MCF 10A (cell line): Measurements from ENCODE around the gene AGO1. TPM values are rescaled to one million over a fixed set of nuclear protein-coding genes. Genes with fewer than 3 reads are reported as not detected.
"Not testable (repeated sequence)": the region's sequence is repeated elsewhere in the genome, so short reads cannot be mapped to it uniquely, and the experiment has no call there.

Experiments used
- BruUV-seq: library from RNA; stranded (reverse); fragments of 400-500 nt; replicated peaks from 2 replicates; lab custom pipeline; 2021; lab: Mats Ljungman, UMichigan
- CTCF ChIA-PET: fragments of 300-600 bp; sonication (Branson Sonifier 250); formaldehyde crosslinking; extraction: SDS; loops from one replicate; lab custom pipeline; 2021; ENCODE audit warnings: antibody characterized with exemption, inconsistent platforms; lab: Yijun Ruan, JAX
- POLR2A ChIA-PET: fragments of 300-600, 350-650 bp; sonication (Branson Sonifier 250); formaldehyde crosslinking; extraction: SDS; loops from one replicate; lab custom pipeline; 2020; ENCODE audit warnings: antibody characterized with exemption, inconsistent platforms; lab: Yijun Ruan, JAX
- DNase-seq: peaks from one replicate; pipeline ENCODE4 v3.0.0-alpha.2; 2018; ENCODE audit not compliant: unreplicated experiment
- H3K27ac Mint-ChIP-seq: one replicate; pipeline ENCODE4 v1.8.0; 2022; ENCODE audit warnings: mild to moderate bottlenecking, low read depth, mixed read lengths; ENCODE audit not compliant: unreplicated experiment
- H3K27me3 Mint-ChIP-seq: one replicate; pipeline ENCODE4 v1.8.0; 2022; ENCODE audit warnings: mixed read lengths; ENCODE audit not compliant: insufficient read depth, unreplicated experiment
- H3K36me3 Mint-ChIP-seq: one replicate; pipeline ENCODE4 v1.8.0; 2022; ENCODE audit warnings: mild to moderate bottlenecking, moderate library complexity, mixed read lengths; ENCODE audit not compliant: insufficient read depth, unreplicated experiment
- H3K4me1 Mint-ChIP-seq: one replicate; pipeline ENCODE4 v1.8.0; 2022; ENCODE audit warnings: mixed read lengths; ENCODE audit not compliant: insufficient read depth, unreplicated experiment
- H3K4me3 Mint-ChIP-seq: one replicate; pipeline ENCODE4 v1.8.0; 2022; ENCODE audit warnings: mild to moderate bottlenecking, moderate library complexity, mixed read lengths; ENCODE audit not compliant: unreplicated experiment
- H3K9me3 Mint-ChIP-seq: one replicate; pipeline ENCODE4 v1.8.0; 2022; ENCODE audit warnings: mixed read lengths; ENCODE audit not compliant: unreplicated experiment
- intact Hi-C: fragments of 100-400 bp; cut with micrococcal nuclease; formaldehyde crosslinking; loops from 2 replicates; pipeline ENCODE4 v1.14.1; 2022
- total RNA-seq: library from RNA; stranded (reverse); gene quantifications from 2 replicates; pipeline ENCODE4 v1.2.3, GENCODE V29; 2022
- TF ChIP-seq, protein P1 (sequence below): fragments of 200-600 bp; IDR thresholded peaks from one replicate; pipeline ENCODE4 v1.8.0; 2022; ENCODE audit warnings: antibody characterized with exemption, mild to moderate bottlenecking; ENCODE audit not compliant: unreplicated experiment

The AGO1 gene
- total RNA-seq, 1 experiment from 2014 or later, result 13.5 TPM

- H3K4me1 Mint-ChIP-seq, result peaks cover 12% of the 10 kb centered on the region
- ChIA-PET CTCF (no interaction called here), POLR2A (interaction anchor here (0.6 to 0.8 kb wide), 2 partner anchors 43 to 143 kb away, joined by 3 to 4 read pairs; no protein-coding TSS in a partner anchor)
- intact Hi-C loops, result no loop called here
- BruUV-seq, result no TSS peak
- H3K9me3 Mint-ChIP-seq, result no peaks in the 10 kb centered on the region
- DNase-seq, result no peak
- no peaks in the 10 kb centered on the region for H3K27me3 Mint-ChIP-seq
- TF ChIP-seq, protein P1, sequence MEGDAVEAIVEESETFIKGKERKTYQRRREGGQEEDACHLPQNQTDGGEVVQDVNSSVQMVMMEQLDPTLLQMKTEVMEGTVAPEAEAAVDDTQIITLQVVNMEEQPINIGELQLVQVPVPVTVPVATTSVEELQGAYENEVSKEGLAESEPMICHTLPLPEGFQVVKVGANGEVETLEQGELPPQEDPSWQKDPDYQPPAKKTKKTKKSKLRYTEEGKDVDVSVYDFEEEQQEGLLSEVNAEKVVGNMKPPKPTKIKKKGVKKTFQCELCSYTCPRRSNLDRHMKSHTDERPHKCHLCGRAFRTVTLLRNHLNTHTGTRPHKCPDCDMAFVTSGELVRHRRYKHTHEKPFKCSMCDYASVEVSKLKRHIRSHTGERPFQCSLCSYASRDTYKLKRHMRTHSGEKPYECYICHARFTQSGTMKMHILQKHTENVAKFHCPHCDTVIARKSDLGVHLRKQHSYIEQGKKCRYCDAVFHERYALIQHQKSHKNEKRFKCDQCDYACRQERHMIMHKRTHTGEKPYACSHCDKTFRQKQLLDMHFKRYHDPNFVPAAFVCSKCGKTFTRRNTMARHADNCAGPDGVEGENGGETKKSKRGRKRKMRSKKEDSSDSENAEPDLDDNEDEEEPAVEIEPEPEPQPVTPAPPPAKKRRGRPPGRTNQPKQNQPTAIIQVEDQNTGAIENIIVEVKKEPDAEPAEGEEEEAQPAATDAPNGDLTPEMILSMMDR, result no peak
- H3K36me3 Mint-ChIP-seq, result peaks cover 37% of the 10 kb centered on the region
- no peak overlapping the region for H3K27ac Mint-ChIP-seq
- no peak overlapping the region for H3K4me3 Mint-ChIP-seq
These were observed 5.2 kb downstream of the AGO1 start for GRCh38 chr1:35888255-35888654.

DNA sequence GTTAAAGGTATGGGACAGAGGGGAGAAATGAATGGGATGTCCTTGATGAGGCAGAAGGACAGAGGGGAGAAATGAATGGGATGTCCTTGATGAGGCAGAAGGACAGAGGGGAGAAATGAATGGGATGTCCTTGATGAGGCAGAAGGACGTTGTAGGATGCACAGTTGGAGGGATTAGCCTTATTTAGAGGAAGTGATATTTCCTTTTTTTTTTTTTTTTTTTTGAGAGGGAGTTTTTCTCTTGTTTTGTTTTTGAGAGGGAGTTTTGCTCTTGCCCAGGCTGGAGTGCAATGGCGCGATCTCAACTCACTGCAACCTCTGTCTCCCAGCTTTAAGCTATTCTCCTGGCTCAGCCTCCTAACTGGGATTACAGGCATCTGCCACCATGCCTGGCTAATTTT lies 6.0 kb downstream of the AGO1 start:
- H3K4me3 Mint-ChIP-seq, CTCF ChIA-PET, DNase-seq, H3K27me3 Mint-ChIP-seq, intact Hi-C loops, H3K9me3 Mint-ChIP-seq, BruUV-seq, H3K27ac Mint-ChIP-seq: not testable (repeated sequence)
- Mint-ChIP-seq H3K4me1 (peaks cover 12% of the 10 kb centered on the region), H3K36me3 (peaks cover 38% of the 10 kb centered on the region)
- POLR2A ChIA-PET, result interaction anchor here (0.6 to 0.8 kb wide), 2 partner anchors 43 to 142 kb away, joined by 3 to 4 read pairs; no protein-coding TSS in a partner anchor

DNA sequence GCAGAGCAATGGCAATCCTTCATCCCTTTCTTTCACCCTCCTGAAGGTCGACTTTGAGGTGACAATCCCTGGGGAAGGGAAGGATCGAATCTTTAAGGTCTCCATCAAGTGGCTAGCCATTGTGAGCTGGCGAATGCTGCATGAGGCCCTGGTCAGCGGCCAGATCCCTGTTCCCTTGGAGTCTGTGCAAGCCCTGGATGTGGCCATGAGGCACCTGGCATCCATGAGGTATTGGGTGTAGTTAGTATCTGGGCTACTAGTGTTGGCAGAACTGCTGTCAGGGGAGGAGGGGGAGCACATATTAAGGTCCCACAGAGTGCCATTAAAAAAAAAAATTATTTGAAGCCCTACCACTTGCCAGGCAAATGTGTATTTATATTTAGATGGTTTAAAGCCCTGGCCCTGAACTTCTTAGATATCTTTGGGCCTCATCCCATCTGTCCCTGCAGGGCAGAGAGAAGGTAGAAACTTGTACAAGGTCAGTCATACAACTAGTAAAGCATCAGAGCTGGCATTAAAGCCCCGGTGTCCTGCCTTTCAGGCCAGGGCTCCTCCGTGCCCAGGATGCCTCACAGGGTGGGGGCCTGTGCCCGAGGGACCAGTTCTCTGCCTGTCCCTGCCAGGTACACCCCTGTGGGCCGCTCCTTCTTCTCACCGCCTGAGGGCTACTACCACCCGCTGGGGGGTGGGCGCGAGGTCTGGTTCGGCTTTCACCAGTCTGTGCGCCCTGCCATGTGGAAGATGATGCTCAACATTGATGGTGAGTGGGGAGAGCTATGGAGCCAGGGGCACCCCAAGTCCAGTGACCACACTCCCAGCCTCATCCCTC lies 10.3 kb downstream of the AGO1 start:
- no peaks in the 10 kb centered on the region for H3K4me1 Mint-ChIP-seq
- TF ChIP-seq, protein P1, result no peak
- no TSS peak for BruUV-seq
- ChIA-PET CTCF (interaction anchor here (0.7 kb wide), 1 partner anchor 13 kb away, joined by 3 read pairs; no protein-coding TSS in a partner anchor), POLR2A (no interaction called here)
- H3K27ac Mint-ChIP-seq, result no peak overlapping the region
- no peaks in the 10 kb centered on the region for H3K27me3 Mint-ChIP-seq
- no peak overlapping the region for H3K4me3 Mint-ChIP-seq
- DNase-seq, result no peak
- peaks cover 45% of the 10 kb centered on the region for H3K36me3 Mint-ChIP-seq
- no peaks in the 10 kb centered on the region for H3K9me3 Mint-ChIP-seq
- intact Hi-C loops, result no loop called here

DNA sequence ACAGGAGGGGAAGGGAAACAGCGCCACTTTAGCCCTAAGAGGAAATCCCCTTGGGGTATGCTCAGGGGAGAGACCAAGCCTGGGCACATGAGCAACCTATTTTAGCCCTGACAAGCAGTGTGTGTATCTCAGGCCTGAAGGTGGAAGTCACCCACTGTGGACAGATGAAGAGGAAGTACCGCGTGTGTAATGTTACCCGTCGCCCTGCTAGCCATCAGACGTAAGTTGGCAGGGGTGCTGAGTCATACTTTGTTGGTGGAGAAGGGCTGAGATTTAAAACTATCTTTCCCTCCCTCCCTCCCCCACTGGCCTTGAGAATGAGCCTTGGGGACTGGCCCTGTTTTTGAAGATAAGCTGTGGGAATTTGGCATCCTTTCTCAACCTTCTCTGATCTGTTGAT lies 11.2 kb downstream of the AGO1 start:
- Mint-ChIP-seq H3K4me3 (no peak overlapping the region), H3K27ac (no peak overlapping the region), H3K4me1 (no peaks in the 10 kb centered on the region), H3K9me3 (no peaks in the 10 kb centered on the region), H3K27me3 (no peaks in the 10 kb centered on the region), H3K36me3 (peaks cover 39% of the 10 kb centered on the region)
- intact Hi-C loops, result no loop called here
- BruUV-seq, result no TSS peak
- ChIA-PET POLR2A (no interaction called here), CTCF (interaction anchor here (0.7 kb wide), 1 partner anchor 12 kb away, joined by 3 read pairs; no protein-coding TSS in a partner anchor)
- DNase-seq, result no peak
- TF ChIP-seq, protein P1, result no peak
